ENCODE data around the gene TMEM37. TPM values are rescaled to one million over a fixed set of nuclear protein-coding genes. Genes with fewer than 3 reads are reported as not detected.
A peak's percentile ranks its signal among the peaks of the same experiment; 100 is the strongest.

TMEM37 gene
- total RNA-seq, 4 donors from 2014 or later = 3.7 to 15.3 (median 8.8) TPM

DNA sequence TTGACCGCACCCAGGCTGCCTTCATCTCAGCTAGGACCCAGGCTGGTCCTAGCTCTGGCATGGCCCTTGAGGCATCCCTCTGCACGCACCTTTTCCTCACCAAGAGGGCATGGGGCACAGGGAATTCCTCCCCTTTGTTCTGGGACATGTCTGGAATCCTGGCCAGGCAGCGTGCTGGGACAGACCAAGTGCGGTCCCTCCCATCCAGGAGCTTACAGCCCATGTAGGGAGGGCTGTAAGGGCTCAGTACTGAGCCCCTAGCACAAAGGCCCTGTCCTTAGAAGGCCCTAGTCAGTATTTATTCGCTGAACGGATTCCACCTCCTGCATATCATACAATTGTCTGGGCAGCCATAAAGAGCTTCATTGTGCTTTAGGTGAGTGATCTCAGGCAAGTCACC is 3.0 kb downstream of the TMEM37 start:
- H3K4me1 ChIP-seq = peaks cover 0 to 38% (median 7%) of the 10 kb centered on the region in 4 donors
- H3K27me3 ChIP-seq = no peaks in the 10 kb centered on the region
- H3K36me3 ChIP-seq = peaks cover 0 to 9% (median 0%) of the 10 kb centered on the region in 3 donors
- no peaks in the 10 kb centered on the region for H3K9me3 ChIP-seq
- 83 to 84% methylated on average over 5 to 6 of the region's 6 CpGs for WGBS, 2 donors
- DNase-seq (ENCODE audit: low spot score in 2 of 2) = no peak
- H3K27ac ChIP-seq = peak overlapping the region in 1 of 4 donors; percentile 42
- H3K4me3 ChIP-seq = no peak overlapping the region
- no peak for TF ChIP-seq CTCF (IDR thresholded peaks at IDR 0.05)

GRCh38 chr2:119435081-119435952 is 3.7 kb downstream of the TMEM37 start:
- DNase-seq (ENCODE audit: low spot score in 2 of 2) = no peak
- Histone ChIP-seq H3K4me3 (no peak overlapping the region), H3K27me3 (no peaks in the 10 kb centered on the region), H3K9me3 (no peaks in the 10 kb centered on the region), H3K36me3 (peaks cover 0 to 9% (median 0%) of the 10 kb centered on the region in 3 donors), H3K4me1 (peaks cover 0 to 31% (median 7%) of the 10 kb centered on the region in 4 donors), H3K27ac (peak overlapping the region in 1 of 4 donors; percentile 42)
- WGBS, 2 donors = 83 to 90% methylated on average over 6 of the region's 6 CpGs
- TF ChIP-seq POLR2A (IDR thresholded peaks at IDR 0.05) = no peak
- no peak for TF ChIP-seq EP300 (IDR thresholded peaks at IDR 0.05)
- no peak for TF ChIP-seq CTCF (IDR thresholded peaks at IDR 0.05)

DNA sequence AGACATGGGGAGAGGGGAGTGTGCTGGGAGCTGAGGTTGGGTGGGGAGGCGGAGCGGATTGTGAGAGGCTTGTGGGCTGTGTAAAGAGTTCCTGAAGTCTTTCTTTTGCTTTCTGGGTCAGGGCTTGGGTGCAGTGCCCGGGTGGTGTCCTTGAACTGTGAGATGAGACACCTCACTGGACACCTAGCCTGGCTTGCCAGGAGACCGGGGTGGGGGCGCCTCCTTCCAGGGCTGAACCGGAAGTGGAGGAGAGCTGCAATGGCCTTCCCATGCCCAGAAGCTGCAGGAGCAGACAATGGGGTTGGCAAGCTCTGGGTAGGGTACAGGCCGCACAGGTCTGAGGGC is 4.3 kb downstream of the TMEM37 start:
- H3K27me3 ChIP-seq = no peaks in the 10 kb centered on the region
- H3K36me3 ChIP-seq = peaks cover 0 to 9% (median 0%) of the 10 kb centered on the region in 3 donors
- H3K9me3 ChIP-seq = no peaks in the 10 kb centered on the region
- 76 to 77% methylated on average over 7 of the region's 7 CpGs for WGBS, 2 donors
- DNase-seq (ENCODE audit: low spot score in 2 of 2) = no peak
- H3K4me3 ChIP-seq = no peak overlapping the region
- peaks cover 0 to 25% (median 7%) of the 10 kb centered on the region in 4 donors for H3K4me1 ChIP-seq
- TF ChIP-seq CTCF (IDR thresholded peaks at IDR 0.05) = no peak
- H3K27ac ChIP-seq = no peak overlapping the region

- WGBS, 2 donors = 90 to 94% methylated on average over 13 to 21 of the region's 22 CpGs
- no peak overlapping the region for H3K27ac ChIP-seq
- DNase-seq (ENCODE audit: low spot score in 2 of 2) = no peak
- peaks cover 0 to 9% (median 0%) of the 10 kb centered on the region in 3 donors for H3K36me3 ChIP-seq
- no peaks in the 10 kb centered on the region for H3K27me3 ChIP-seq
- no peak for TF ChIP-seq EP300 (IDR thresholded peaks at IDR 0.05)
- no peak for TF ChIP-seq CTCF (IDR thresholded peaks at IDR 0.05)
- no peak for TF ChIP-seq POLR2A (IDR thresholded peaks at IDR 0.05)
- H3K4me1 ChIP-seq = peaks cover 0 to 15% (median 3%) of the 10 kb centered on the region in 4 donors
- no peak overlapping the region for H3K4me3 ChIP-seq
- no peaks in the 10 kb centered on the region for H3K9me3 ChIP-seq
These were observed 5.5 kb downstream of the TMEM37 start for GRCh38 chr2:119436993-119437772.

- H3K4me1 ChIP-seq = peaks cover 0 to 5% (median 0%) of the 10 kb centered on the region in 4 donors
- no peaks in the 10 kb centered on the region for H3K27me3 ChIP-seq
- peaks cover 0 to 9% (median 0%) of the 10 kb centered on the region in 3 donors for H3K36me3 ChIP-seq
- H3K9me3 ChIP-seq = no peaks in the 10 kb centered on the region
- H3K4me3 ChIP-seq = no peak overlapping the region
- H3K27ac ChIP-seq = no peak overlapping the region
- WGBS, 2 donors = 91 to 95% methylated on average over 6 of the region's 6 CpGs
- no peak for DNase-seq (ENCODE audit: low spot score in 2 of 2)
- no peak for TF ChIP-seq POLR2A (IDR thresholded peaks at IDR 0.05)
- TF ChIP-seq EP300 (IDR thresholded peaks at IDR 0.05) = no peak
- TF ChIP-seq CTCF (IDR thresholded peaks at IDR 0.05) = no peak
These were observed 6.5 kb downstream of the TMEM37 start for GRCh38 chr2:119438128-119438656.

Data from tibial nerve (tissue), 4 donors.